HG03064 (cell line): ENCODE data around the gene SAA1.

ENCODE experiments used
- ATAC-seq: cut with Tn5 transposase; IDR thresholded peaks from one replicate; pipeline ENCODE4 v1.9.1; 2021; ENCODE audit warnings: low read depth; ENCODE audit not compliant: unreplicated experiment

SAA1 gene

DNA sequence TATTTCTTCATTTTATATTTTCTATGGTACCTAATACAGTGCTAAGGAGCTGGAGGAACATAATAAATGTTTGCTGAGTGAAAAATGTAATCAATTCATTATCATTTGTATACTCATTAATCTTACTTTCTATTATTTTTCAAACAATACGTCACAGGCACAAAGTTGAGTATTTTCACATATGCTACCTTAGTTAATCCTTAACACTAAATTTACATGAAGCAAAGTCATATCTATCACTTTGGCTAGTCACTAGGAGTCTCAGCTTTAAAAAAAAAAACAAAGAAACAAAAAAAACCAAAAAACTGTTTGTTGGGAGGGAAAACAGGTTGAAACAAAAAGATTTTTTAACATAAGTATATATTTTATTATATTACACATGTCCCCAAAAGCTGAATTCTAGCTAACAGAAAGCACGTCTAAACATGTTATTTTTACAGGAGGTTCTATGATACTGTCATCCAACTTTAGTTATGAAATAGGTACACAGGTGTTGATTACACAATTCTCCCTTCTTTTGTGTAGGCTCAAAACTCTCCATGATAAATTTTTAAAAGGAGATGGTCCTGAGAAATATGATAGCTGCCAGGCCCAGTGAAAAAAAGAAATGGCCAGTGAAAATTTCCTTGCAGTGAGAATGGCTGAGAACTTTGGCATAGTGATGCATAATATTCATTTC, 41.5 kb downstream of the SAA1 start:
- no peak for ATAC-seq

GRCh38 chr11:18308242-18308641, 42.2 kb downstream of the SAA1 start:
- no peak for ATAC-seq

- ATAC-seq = no peak
These were observed 43.6 kb downstream of the SAA1 start for GRCh38 chr11:18309691-18310090.

- no peak for ATAC-seq
These were observed 44.8 kb downstream of the SAA1 start for GRCh38 chr11:18310800-18311340.

DNA sequence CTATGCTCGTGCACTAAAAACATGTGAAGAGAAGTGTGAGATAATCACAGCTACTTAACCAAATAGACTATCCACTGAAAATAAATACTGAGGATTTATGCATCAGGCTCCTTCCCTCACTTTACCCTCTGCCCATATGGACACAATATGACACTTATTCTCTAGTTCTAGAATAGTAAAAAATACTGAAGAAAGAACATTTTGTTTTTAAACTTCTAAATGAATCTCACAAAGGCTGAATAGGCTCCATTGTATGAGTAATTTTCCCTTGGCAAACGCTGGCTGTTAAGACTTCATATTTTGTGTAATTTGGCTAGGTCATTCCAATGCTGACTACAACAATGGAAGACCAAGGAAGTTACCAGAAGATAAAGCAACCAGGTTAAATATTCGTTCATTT, 45.9 kb downstream of the SAA1 start:
- ATAC-seq = no peak

GRCh38 chr11:18312663-18313420, 46.8 kb downstream of the SAA1 start:
- ATAC-seq = no peak

- no peak for ATAC-seq
These were observed 48.1 kb downstream of the SAA1 start for GRCh38 chr11:18313965-18314763.

DNA sequence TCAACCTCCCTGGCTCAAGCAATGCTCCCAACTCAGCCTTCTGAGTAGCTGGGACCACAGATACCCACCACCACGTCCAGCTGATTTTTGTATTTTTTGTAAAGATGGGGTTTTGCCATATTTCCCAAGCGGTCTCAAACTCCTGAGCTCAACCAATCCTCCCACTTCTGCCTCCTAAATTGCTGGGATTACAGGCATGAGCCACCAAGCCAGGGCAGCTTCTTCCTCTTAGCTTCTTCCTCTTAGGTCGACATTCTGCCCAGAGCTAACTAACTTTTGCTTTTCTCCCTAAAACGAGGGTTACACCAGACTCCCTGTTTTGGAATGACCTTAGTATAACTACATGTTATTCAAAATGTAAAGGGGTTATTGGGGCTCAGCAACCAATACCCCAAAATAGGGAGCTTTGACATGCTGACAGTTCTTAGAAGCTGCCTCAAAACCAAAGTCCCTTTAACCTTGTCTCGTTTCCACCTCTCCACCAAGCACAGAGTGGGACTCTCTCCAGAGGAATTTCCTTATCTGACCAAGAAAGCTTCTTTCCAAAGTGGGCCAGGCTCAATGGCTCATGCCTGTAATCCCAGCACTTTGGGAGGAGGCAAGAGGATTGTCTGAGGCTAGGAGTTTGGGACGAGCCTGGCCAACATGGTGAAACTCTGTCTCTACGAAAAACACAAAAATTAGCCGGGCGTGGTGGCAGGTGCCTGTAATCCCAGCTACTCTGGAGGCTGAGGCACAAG, 48.9 kb downstream of the SAA1 start:
- ATAC-seq = no peak

GRCh38 chr11:18315893-18316292, 49.8 kb downstream of the SAA1 start:
- no peak for ATAC-seq

- ATAC-seq = no peak
These were observed 51.5 kb downstream of the SAA1 start for GRCh38 chr11:18317551-18317950.
